Prostate gland (tissue), 2 donors: ENCODE results near the gene RALY.

Experiments used
- CTCF ChIP-seq, 4 experiments: fragments of 200-600 bp in 2 of 4; fragments of 450-650 bp in 2 of 4; sonication (generic) in 2 of 4; IDR thresholded peaks; 1 replicate in 3 of 4; 2 replicates in 1 of 4; pipeline ENCODE4 v1.5.1; 2016 to 2019; ENCODE audit warnings: antibody characterized with exemption in 4 of 4, mild to moderate bottlenecking in 2 of 4, moderate library complexity in 2 of 4
- POLR2A ChIP-seq: fragments of 450-650 bp; IDR thresholded peaks from one replicate; pipeline ENCODE4 v1.6.1; 2016; ENCODE audit warnings: antibody characterized with exemption, mild to moderate bottlenecking
- POLR2AphosphoS5 ChIP-seq: sonication (generic); formaldehyde crosslinking; IDR thresholded peaks from one replicate; pipeline ENCODE4 v1.6.1; 2017; ENCODE audit warnings: antibody characterized with exemption

- TF ChIP-seq CTCF (IDR thresholded peaks at IDR 0.05) (peak in 3 of 4 experiments; percentile 8 to 39 (median 23)), POLR2A (peak; percentile 97), POLR2AphosphoS5 (peak; percentile 100)
Measured at GRCh38 chr20:34111702-34112599, 118.2 kb downstream of the RALY start, which contains the start of gene EIF2S2.
